ENCODE measurements around the gene PADI1. TPM values are rescaled to one million over a fixed set of nuclear protein-coding genes. Genes with fewer than 3 reads are reported as not detected.

Gene PADI1
- total RNA-seq, 4 donors from 2014 or later = 0.14 TPM; not detected in 3

DNA sequence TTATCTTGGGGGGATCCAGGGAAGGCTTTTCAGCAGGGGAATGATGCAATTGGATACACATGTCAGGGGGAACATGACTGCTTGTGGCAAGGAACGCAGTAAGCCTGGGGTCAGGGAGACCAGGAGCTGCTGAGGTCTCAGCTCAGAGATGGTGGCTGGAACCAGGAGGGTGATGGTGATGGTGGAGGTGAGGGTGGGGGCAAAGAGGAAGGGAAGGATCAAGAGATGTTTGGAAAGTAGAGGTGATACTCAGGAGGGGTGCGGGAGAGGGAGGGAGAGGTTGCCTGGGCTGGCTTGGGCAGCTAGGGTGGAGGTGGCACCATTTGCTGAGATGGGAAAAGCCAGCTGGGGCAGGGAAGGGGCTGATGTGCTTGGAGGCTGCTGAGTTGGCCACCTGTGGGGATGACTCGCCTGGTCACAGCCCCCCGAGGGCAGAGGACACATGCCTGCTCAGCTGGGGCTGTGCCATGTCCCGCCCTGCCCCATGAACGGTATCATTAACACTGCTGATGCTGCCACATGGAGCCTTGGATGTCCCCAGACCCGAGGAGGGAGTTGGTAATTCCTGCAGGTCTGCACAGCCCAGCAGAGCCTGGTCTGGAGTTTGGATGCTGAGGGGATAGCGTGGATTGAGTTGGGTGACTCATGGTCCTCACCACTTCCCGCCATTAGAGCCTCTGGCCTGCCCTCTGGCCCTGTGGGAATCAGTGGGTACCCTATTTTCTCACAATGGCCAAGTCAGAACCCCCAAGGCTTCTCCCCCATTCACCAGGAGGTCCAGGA lies 6.3 kb upstream of the PADI1 start:
- H3K36me3 ChIP-seq = no peaks in the 10 kb centered on the region
- no peak for DNase-seq
- H3K4me1 ChIP-seq = no peaks in the 10 kb centered on the region
- H3K4me3 ChIP-seq = no peak overlapping the region
- no peaks in the 10 kb centered on the region for H3K27me3 ChIP-seq
- no peak overlapping the region for H3K27ac ChIP-seq
- TF ChIP-seq, protein P1, sequence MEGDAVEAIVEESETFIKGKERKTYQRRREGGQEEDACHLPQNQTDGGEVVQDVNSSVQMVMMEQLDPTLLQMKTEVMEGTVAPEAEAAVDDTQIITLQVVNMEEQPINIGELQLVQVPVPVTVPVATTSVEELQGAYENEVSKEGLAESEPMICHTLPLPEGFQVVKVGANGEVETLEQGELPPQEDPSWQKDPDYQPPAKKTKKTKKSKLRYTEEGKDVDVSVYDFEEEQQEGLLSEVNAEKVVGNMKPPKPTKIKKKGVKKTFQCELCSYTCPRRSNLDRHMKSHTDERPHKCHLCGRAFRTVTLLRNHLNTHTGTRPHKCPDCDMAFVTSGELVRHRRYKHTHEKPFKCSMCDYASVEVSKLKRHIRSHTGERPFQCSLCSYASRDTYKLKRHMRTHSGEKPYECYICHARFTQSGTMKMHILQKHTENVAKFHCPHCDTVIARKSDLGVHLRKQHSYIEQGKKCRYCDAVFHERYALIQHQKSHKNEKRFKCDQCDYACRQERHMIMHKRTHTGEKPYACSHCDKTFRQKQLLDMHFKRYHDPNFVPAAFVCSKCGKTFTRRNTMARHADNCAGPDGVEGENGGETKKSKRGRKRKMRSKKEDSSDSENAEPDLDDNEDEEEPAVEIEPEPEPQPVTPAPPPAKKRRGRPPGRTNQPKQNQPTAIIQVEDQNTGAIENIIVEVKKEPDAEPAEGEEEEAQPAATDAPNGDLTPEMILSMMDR (IDR thresholded peaks at IDR 0.05) = no peak
- no peak for TF ChIP-seq POLR2A (IDR thresholded peaks at IDR 0.05)
- intact Hi-C loops (cut with DNase I; ENCODE audit: low total_unique reads) = no loop called here
- no peaks in the 10 kb centered on the region for H3K9me3 ChIP-seq

DNA sequence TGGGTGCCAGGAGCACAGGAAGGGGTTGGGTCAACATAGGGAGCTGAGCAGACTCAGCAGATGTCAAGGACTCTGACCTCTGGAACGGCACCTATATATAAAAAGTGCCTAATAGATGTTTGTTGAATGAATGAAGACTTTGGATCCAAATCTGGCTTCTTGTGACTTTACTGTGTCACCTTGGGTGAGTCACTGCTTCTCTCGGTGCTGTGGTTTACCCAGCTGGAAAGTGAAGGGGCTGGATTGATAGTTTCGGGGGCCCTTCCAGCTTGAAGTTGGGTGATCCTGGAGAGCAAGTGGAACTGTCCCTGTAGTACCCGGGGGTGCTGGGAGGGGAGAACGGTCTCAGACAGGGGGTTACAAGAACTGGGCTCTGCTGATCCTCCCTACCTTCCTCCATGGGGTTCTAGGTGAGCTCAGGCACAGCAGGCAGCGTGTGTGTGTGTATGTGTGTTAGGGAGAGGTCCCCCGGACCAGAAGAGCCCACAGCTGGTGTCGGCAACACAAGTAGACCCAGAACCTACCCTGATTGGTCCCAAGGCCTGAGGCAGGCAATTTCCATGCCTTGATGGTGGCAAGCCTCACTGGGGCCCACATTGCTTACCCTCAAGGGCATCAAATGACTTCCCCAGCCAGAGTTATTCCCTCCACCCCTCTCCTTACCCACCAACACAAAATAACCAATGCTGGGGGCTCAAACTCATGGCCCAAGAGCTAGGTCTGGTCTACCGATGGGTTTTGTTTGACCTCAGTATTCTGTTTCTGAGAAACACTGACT lies 5.5 kb upstream of the PADI1 start:
- no peak for DNase-seq

DNA sequence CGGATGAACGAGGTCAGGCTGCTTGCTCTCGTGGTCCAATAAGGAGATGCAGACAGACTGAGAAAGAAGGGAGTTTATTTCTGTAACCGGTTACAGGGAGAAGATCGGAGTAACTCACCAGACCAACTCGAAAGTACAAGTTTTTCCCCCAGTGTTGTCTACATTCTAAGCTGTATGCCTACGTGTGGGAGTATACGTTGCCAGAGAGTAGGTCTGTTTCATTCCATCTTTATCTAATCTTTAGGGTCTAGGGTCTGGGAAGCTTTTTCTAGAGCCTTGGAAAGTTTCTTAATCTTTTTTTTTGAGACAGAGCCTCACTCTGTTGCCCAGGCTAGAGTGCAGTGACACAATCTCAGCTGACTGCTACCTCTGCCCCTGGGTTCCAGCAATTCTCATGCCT lies 4.7 kb upstream of the PADI1 start:
- Histone ChIP-seq H3K4me1 (no peaks in the 10 kb centered on the region), H3K27ac (no peak overlapping the region), H3K4me3 (no peak overlapping the region), H3K9me3 (no peaks in the 10 kb centered on the region), H3K36me3 (no peaks in the 10 kb centered on the region), H3K27me3 (no peaks in the 10 kb centered on the region)
- intact Hi-C loops (cut with DNase I; ENCODE audit: low total_unique reads) = no loop called here
- no peak for DNase-seq
- TF ChIP-seq, protein P1 (IDR thresholded peaks at IDR 0.05) = no peak
- no peak for TF ChIP-seq POLR2A (IDR thresholded peaks at IDR 0.05)

More for the DNA sequence above, 5.5 kb upstream of the PADI1 start:
- intact Hi-C loops (cut with DNase I; ENCODE audit: low total_unique reads) = no loop called here
- Histone ChIP-seq H3K27ac (no peak overlapping the region), H3K27me3 (no peaks in the 10 kb centered on the region), H3K4me1 (no peaks in the 10 kb centered on the region), H3K4me3 (no peak overlapping the region), H3K9me3 (no peaks in the 10 kb centered on the region), H3K36me3 (no peaks in the 10 kb centered on the region)
- TF ChIP-seq POLR2A (IDR thresholded peaks at IDR 0.05) = no peak
- TF ChIP-seq, protein P1 (IDR thresholded peaks at IDR 0.05) = no peak

DNA sequence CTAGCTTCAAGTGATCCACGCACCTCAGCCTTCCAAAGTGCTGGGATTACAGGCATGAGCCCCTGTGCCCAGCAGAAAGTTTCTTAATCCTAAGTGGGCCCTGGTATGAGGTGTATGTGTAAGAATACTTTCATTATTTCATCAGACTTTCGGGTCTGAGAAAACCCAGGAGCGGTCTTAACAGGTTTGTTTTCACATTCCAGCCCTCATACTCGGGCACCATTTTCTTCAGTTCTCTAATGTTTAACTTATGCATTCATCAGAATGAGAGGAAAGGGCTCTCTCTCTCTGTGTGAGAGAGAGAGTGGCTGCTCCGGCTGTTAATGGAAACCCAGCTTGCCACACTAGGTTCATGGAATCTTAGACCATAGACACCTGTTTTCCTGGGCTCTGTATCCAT lies 4.2 kb upstream of the PADI1 start:
- Histone ChIP-seq H3K27ac (no peak overlapping the region), H3K4me3 (no peak overlapping the region), H3K4me1 (no peaks in the 10 kb centered on the region), H3K27me3 (no peaks in the 10 kb centered on the region), H3K9me3 (no peaks in the 10 kb centered on the region), H3K36me3 (no peaks in the 10 kb centered on the region)
- no peak for DNase-seq
- TF ChIP-seq, protein P1 (IDR thresholded peaks at IDR 0.05) = no peak
- TF ChIP-seq POLR2A (IDR thresholded peaks at IDR 0.05) = no peak
- intact Hi-C loops (cut with DNase I; ENCODE audit: low total_unique reads) = no loop called here
